GM13976 (cell line): ENCODE data around the gene H1-8.

ENCODE experiments used
- DNase-seq: peaks from one replicate; pipeline ENCODE4 v3.0.0; 2012; ENCODE audit warnings: low spot score
- CTCF ChIP-seq: IDR thresholded peaks from 2 replicates; pipeline ENCODE4 v1.5.1; 2012; ENCODE audit warnings: borderline replicate concordance, mild to moderate bottlenecking; ENCODE audit not compliant: insufficient read depth; ENCODE audit errors: extremely low read depth, missing control alignments, control extremely low read depth
- in situ Hi-C: fragments of 300-500 bp; cut with MboI; formaldehyde crosslinking; loops from one replicate; pipeline ENCODE4 v1.12.0; 2022; ENCODE audit warnings: low sequenced_read_pairs, mixed read lengths, inconsistent platforms; ENCODE audit not compliant: unreplicated experiment

H1-8 gene

DNA sequence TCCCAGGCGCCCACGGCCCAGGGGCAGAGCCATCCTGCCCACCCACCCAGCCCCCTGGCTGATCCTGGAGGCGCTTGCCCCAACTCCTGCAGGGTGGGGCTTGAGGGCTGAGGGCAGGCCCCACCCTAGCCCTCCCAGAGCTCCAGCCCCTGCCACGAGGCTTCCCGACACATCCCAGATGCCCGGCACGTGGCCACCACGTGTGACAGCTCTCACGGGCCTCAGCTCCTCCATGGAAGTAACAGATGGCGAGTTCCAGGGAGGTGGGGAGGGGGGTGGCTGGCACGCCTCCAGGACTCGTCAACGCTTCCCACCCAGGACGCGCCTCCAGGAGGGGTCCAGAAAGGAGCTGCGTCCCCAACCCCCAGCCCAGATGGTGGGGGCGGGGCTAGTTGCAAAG is 34.4 kb downstream of the H1-8 start:
- DNase-seq: no peak
- in situ Hi-C loops: no loop called here
- TF ChIP-seq CTCF: no peak

GRCh38 chr3:129577925-129578786 is 35.2 kb downstream of the H1-8 start:
- in situ Hi-C loops: no loop called here
- no peak for TF ChIP-seq CTCF
- peak; percentile 75 for DNase-seq

DNA sequence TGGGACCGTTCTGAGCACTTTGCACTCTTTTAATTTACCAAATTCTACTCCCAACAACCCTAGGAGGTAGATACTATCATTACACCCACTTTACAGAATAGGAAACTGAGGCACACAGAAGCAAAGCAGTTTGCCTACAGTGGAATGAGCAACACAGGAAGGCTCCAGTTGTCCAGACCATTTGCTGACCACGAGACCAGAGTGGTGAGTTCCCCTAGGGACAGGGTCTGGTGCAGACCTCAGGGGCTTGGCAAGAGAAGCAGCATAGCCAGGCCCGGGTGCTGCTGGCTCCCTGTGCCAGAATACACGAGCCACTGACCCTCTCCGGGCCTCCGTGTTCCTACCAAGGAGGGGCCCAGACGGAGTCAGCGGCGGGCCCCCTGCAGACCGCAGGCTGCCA is 37.0 kb downstream of the H1-8 start:
- in situ Hi-C loops: no loop called here
- no peak for TF ChIP-seq CTCF
- no peak for DNase-seq

DNA sequence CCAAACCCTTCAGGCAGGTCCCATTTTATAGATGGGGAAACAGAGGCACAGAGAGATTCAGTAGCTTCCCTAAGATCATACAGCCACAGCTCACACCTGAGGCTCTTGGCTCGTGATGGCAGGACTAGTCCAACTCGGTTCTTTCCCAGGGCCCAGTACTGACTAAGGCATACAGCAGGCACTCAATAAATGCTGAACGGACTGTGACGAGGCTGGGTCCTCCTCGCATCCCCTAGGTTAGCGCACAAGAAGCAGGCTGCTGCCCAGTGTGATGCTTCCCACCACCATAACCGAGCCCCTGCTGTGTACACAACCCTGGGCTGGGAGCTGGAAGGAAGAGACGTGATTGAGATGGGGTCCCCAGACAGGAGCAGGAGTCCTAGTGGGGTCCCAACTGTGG is 38.6 kb downstream of the H1-8 start:
- in situ Hi-C loops: no loop called here
- DNase-seq: no peak

DNA sequence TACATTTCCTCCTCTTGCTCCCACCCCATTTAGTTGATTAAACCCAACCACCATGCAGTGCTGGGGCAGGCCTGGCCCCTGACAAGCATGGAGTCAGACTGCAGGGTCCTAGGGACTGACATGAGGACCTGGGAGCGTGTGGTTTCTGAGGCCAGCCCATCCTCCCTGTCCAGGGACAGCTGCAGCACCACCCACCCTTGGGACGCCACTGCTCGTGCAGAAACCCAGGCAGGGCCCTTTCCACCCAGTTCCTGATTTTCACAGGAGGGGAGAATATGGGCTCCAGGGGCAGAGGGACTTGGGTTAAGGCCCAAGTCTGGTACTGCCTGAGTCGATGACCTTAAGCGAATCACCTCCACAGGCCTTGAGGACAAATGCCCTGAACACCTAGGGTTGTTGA is 39.8 kb downstream of the H1-8 start:
- in situ Hi-C loops: no loop called here
- no peak for TF ChIP-seq CTCF
- DNase-seq: no peak

More for the DNA sequence above, 38.6 kb downstream of the H1-8 start:
- no peak for TF ChIP-seq CTCF

GRCh38 chr3:129583289-129583688 is 40.3 kb downstream of the H1-8 start:
- no peak for DNase-seq
- no peak for TF ChIP-seq CTCF
- in situ Hi-C loops: no loop called here
